GM19023 (cell line): ENCODE data around the gene ZFYVE1.

ENCODE experiments used
- ATAC-seq: cut with Tn5 transposase; IDR thresholded peaks from one replicate; pipeline ENCODE4 v1.9.1; 2021; ENCODE audit warnings: mild to moderate bottlenecking, moderate library complexity; ENCODE audit not compliant: unreplicated experiment

The ZFYVE1 gene

DNA sequence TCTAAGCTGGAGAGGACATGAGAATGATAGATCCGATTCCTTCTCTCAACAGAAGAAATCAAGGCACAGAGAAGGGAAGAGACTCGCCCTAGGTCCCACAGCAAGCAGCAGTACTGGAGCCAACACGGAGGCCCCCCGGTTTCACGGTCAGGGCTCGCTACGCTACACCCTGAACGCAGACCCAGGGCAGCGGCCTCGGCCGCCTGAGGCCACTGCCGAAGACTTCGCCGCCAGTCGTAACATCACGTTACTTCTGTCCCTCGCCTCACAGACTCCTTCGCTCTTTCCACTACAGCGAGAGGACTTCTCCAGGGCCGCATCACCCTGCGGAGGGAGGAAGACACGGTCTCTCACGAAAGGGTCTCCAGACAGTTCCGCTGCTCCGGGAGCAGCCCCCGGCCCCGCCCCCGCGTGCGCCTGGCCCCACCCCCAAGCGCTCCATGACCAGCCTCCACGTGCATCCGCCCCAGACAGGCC, 101.1 kb downstream of the ZFYVE1 start:
- ATAC-seq, result peak; percentile 21

DNA sequence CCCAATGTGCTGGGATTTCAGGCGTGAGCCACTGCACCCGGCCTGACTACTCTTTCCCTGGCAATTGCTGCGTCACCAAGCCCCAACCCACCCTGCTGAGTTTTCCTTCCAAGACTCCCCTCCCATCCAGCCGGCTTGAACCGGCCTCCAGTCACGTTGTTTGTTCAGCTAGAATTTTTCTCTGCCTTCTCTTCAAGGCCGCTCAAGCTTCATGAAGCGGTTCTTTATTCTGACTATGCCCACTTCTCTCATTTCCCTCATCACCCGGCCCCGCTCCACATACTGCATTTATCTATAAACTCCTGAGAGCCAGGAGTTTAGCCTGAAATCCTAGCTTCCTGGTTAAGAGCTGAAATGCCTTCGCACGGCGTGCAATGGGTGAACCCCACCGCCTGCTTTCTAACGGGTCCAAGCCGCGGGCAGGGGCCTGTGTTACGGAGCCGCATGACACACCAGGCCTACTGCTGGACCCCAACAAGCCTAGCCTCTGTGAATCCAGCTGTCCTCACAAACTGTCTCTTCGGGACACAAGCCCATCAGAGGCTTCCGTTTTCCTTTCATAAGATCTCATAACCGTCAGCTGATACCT, 101.6 kb downstream of the ZFYVE1 start:
- no peak for ATAC-seq

DNA sequence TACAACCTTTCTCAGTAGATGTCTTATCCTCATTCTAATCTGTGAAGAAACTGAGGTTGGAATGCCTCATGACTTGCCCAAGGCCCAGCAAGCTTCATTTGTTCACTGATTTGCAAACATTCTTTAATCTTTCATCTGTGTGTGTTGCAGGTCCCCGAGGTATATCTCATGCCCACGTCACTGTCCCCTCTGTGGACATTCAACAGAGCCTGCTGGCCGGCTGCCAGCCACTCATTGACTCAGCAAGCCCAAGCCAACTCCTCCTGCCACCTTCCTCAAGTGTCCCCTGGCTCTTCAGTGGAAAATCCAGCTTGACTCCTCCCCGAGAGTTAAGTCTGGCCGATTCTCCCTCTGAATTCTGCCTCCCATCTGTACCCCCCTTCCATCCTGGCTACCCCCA, 102.6 kb downstream of the ZFYVE1 start:
- ATAC-seq, result no peak

DNA sequence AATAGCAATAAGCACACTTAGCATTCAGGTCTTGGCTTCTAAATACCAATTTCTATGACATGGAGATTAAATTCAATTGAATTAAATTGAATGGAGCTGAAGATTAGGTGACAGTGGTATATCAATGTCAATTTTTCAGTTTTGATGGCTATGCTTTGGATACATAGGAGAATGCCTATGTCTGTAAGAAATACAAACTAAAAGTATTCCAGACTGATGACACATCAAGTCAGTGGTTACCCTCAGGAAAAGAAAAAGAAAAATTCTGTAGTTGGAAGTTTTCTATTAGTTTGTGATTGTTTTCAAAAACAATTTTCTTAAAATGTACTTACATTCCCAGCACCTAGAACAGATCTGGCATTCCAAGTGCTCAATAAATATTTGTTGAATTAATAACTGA, 105.5 kb downstream of the ZFYVE1 start:
- no peak for ATAC-seq

DNA sequence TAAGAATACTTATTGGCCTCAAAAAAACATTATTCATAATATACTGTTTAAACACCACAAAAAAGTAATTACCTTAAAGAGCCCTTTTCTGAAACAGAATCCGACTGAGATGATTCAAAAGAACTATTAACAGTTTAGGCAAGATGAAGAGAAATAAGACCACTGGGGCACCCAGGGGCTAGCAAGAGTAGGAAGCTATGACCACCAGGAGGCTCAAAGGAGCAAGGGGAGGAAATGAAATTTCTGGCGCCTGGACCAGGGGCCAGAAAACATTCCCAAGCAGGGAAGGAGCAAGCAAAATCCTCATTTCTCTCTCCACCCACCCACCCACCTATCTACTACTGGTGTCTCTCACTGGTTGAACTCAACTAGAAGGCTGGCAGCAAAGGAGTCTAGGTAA, 106.9 kb downstream of the ZFYVE1 start:
- ATAC-seq, result no peak
